ENCODE measurements around the gene TAPBPL.

DNA sequence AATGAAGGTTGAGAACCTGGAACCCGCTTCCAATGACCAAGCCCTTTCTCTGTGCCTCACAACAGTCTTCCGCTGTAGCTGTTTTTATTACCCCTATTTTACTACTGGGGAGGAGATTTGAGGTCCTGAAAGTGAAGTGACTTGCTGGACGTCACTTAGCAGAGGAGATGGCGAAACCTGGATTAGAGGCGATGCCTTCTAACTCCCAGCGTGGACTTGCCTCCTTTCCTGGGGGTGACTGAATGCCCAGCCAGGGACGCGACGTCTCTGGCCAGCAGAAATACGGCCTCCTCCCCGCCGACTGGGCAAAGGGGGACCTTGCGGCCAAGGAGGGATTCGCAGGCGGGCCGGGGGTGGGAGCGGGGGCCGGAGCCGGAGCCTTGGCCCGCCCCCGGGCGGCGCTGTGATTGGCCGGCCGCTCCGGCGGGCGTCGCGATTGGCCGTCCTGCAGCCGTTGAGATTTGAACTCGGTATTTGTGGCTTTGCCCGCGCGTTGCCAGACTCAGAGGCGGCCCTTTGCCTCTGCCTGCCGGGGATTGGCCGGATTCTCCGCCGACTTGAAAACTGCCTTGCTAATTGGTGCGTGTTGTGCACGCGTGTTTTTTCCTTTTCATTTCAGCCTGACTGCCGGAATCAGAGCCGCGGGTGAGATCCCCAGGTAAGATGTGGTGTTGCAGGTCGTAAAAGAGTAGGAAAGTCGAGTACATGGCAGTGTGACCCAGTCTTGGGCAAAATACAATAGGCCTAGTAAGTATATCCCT is 41.8 kb downstream of the TAPBPL start, which contains the start of gene NCAPD2:
- TF ChIP-seq, protein P1, sequence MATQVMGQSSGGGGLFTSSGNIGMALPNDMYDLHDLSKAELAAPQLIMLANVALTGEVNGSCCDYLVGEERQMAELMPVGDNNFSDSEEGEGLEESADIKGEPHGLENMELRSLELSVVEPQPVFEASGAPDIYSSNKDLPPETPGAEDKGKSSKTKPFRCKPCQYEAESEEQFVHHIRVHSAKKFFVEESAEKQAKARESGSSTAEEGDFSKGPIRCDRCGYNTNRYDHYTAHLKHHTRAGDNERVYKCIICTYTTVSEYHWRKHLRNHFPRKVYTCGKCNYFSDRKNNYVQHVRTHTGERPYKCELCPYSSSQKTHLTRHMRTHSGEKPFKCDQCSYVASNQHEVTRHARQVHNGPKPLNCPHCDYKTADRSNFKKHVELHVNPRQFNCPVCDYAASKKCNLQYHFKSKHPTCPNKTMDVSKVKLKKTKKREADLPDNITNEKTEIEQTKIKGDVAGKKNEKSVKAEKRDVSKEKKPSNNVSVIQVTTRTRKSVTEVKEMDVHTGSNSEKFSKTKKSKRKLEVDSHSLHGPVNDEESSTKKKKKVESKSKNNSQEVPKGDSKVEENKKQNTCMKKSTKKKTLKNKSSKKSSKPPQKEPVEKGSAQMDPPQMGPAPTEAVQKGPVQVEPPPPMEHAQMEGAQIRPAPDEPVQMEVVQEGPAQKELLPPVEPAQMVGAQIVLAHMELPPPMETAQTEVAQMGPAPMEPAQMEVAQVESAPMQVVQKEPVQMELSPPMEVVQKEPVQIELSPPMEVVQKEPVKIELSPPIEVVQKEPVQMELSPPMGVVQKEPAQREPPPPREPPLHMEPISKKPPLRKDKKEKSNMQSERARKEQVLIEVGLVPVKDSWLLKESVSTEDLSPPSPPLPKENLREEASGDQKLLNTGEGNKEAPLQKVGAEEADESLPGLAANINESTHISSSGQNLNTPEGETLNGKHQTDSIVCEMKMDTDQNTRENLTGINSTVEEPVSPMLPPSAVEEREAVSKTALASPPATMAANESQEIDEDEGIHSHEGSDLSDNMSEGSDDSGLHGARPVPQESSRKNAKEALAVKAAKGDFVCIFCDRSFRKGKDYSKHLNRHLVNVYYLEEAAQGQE (IDR thresholded peaks at IDR 0.05; ENCODE audit: insufficient read depth in 1 of 2, low read depth in 2 of 2, low read length in 2 of 2) = no peak
- TF ChIP-seq POLR2AphosphoS5 (IDR thresholded peaks at IDR 0.05; ENCODE audit: low read depth, low read length) (peak; percentile 75), TAF1 (IDR thresholded peaks at IDR 0.05; ENCODE audit: borderline replicate concordance, insufficient read depth, low read length) (0 out of 2 replicates have a peak, but pooled peaks have one; percentile 7), SIN3A (IDR thresholded peaks at IDR 0.05; ENCODE audit: borderline replicate concordance, insufficient read depth, low read length) (peak; percentile 92; the same call in 1 of the 2 replicates), FOXP2 (optimal IDR thresholded peaks at IDR 0.05; ENCODE audit: borderline replicate concordance, extremely low read depth, extremely low read length, insufficient read depth) (no peak)
